Measurements from ENCODE around the gene MAP3K10. TPM values are rescaled to one million over a fixed set of nuclear protein-coding genes. Genes with fewer than 3 reads are reported as not detected.

Gene MAP3K10
- total and polyA plus RNA-seq, 9 of the 15 experiments (the other 6 are each of a cell fraction or from before 2014, with no cell fraction given): 0.01 to 8.0 (median 2.7) TPM; not detected in 1

- Histone ChIP-seq H3K9me1 (ENCODE audit: control insufficient read depth, insufficient read depth, low read length) (no peaks in the 10 kb centered on the region), H3K9ac (ENCODE audit: insufficient read depth in 1 of 2, low read depth in 2 of 2, low read length in 2 of 2) (peak overlapping the region; percentile 33 to 96), H3K4me3 (peak overlapping the region; percentile 100), H3K36me3 (ENCODE audit: control insufficient read depth, insufficient read depth, low read length) (no peaks in the 10 kb centered on the region), H3K27ac (ENCODE audit: extremely low read depth, low read depth, low read length) (no peak overlapping the region), H3K9me3 (replicated peaks; ENCODE audit: control insufficient read depth, insufficient read depth, low read depth, low read length) (no peaks in the 10 kb centered on the region), H3K27me3 (ENCODE audit: control insufficient read depth in 2 of 2, insufficient read depth in 2 of 2, low read length in 2 of 2) (no peaks in the 10 kb centered on the region), H4K20me1 (replicated peaks; ENCODE audit: control insufficient read depth, insufficient read depth, low read length) (no peaks in the 10 kb centered on the region), H3K79me2 (ENCODE audit: control insufficient read depth, insufficient read depth, low read length) (no peaks in the 10 kb centered on the region), H3K4me1 (replicated peaks in 1 of 2; ENCODE audit: control insufficient read depth in 2 of 2, insufficient read depth in 2 of 2, low read length in 2 of 2) (peaks cover 0 to 21% of the 10 kb centered on the region in 2 experiments; a peak in 4 of 5 replicates), H2AFZ (ENCODE audit: low read depth, low read length) (peak overlapping the region; percentile 70), H3K4me2 (ENCODE audit: insufficient read depth, low read length) (peak overlapping the region; percentile 93)
- in situ Hi-C loops (cut with MboI): no loop called here
- intact Hi-C loops (cut with micrococcal nuclease): loop anchor here (2.0 kb wide), 1 partner anchor 25 kb away; no protein-coding TSS in a partner anchor
- BruUV-seq (replicated peaks): no TSS peak
- FAIRE-seq (no peak), DNase-seq (ENCODE audit: extremely low read depth in 1 of 4, low spot score in 3 of 4) (peak; percentile 66 to 87 (median 76)), ATAC-seq (peak; percentile 81)
- ChIA-PET POLR2A (interaction anchor here (0.6 to 1.0 kb wide), 3 partner anchors 12 to 57 kb away, joined by 3 read pairs; no protein-coding TSS in a partner anchor), CTCF (ENCODE audit: low intra/inter-chr PET ratio) (interaction anchor here (1.9 kb wide), 1 partner anchor 30 kb away, joined by 6 read pairs; no protein-coding TSS in a partner anchor)
- WGBS (ENCODE audit: insufficient coverage, low coverage, missing lambda C conversion rate): 34% methylated on average over 41 of the region's 62 CpGs
- TF ChIP-seq ZNF224 (CRISPR knock-in tag; IDR thresholded peaks at IDR 0.05): no peak
- TF ChIP-seq RAD21 (CRISPR knock-in tag; conservative IDR thresholded peaks at IDR 0.05 in 1 of 2, IDR thresholded peaks at IDR 0.05 in 1 of 2): peak; percentile 23 to 48; a peak in 2 of 4 replicates
- no peak for TF ChIP-seq TFE3 (CRISPR knock-in tag; IDR thresholded peaks at IDR 0.05)
- TF ChIP-seq POLR2H (tag; IDR thresholded peaks at IDR 0.05; ENCODE audit: low read depth): no peak
- no peak for TF ChIP-seq TCF7 (IDR thresholded peaks at IDR 0.05; ENCODE audit: borderline replicate concordance)
- TF ChIP-seq RREB1 (CRISPR knock-in tag; IDR thresholded peaks at IDR 0.05): 0 out of 2 replicates have a peak, but pooled peaks have one; percentile 36
- no peak for TF ChIP-seq HES1 (IDR thresholded peaks at IDR 0.05; ENCODE audit: low read depth)
- TF ChIP-seq KDM2B (CRISPR knock-in tag; IDR thresholded peaks at IDR 0.05): peak; percentile 9; the same call in 1 of the 2 replicates
- TF ChIP-seq ZZZ3 (IDR thresholded peaks at IDR 0.05): no peak
Observed at GRCh38 chr19:40191836-40192646, 815 bp downstream of the MAP3K10 start.

Measured in K562 (cell line).